Measurements from ENCODE around the gene TTLL6.

- TF ChIP-seq SP1 (CRISPR knock-in tag; conservative IDR thresholded peaks at IDR 0.05) (no peak), FOXP4 (CRISPR knock-in tag; IDR thresholded peaks at IDR 0.05) (no peak), CTCF (IDR thresholded peaks at IDR 0.05) (no peak), USF2 (CRISPR knock-in tag; IDR thresholded peaks at IDR 0.05) (no peak), ATF3 (CRISPR knock-in tag; conservative IDR thresholded peaks at IDR 0.05) (no peak)
Measured at GRCh38 chr17:48860456-48860855, 43.4 kb upstream of the TTLL6 start.

Measured in WTC11 (cell line).